ENCODE data around the gene NELL2. TPM values are rescaled to one million over a fixed set of nuclear protein-coding genes. Genes with fewer than 3 reads are reported as not detected.

NELL2 gene
- total and polyA plus RNA-seq, 2 donors from 2014 or later = 0.30 to 3.3 TPM

- Histone ChIP-seq H3K27ac (ENCODE audit: low read depth in 2 of 2, low read length in 2 of 2) (no peak overlapping the region), H3K9ac (ENCODE audit: low read length in 3 of 3) (no peak overlapping the region), H3K27me3 (ENCODE audit: control insufficient read depth, insufficient read depth, low read length) (no peaks in the 10 kb centered on the region), H3K4me3 (ENCODE audit: low read length in 3 of 3) (no peak overlapping the region), H3K36me3 (ENCODE audit: control insufficient read depth in 2 of 3, insufficient read depth in 3 of 3, low read length in 3 of 3) (no peaks in the 10 kb centered on the region), H3K9me3 (ENCODE audit: control insufficient read depth in 2 of 3, insufficient read depth in 1 of 3, low read length in 3 of 3) (no peaks in the 10 kb centered on the region), H3K4me1 (ENCODE audit: control insufficient read depth in 2 of 3, insufficient read depth in 2 of 3, low read depth in 1 of 3, low read length in 3 of 3) (no peaks in the 10 kb centered on the region)
- TF ChIP-seq CTCF (IDR thresholded peaks at IDR 0.05; ENCODE audit: borderline replicate concordance, extremely low read depth, insufficient read depth) = no peak
- intact Hi-C loops (cut with DNase I) = no loop called here
- no peak for FAIRE-seq
- DNase-seq = no peak
Measured at GRCh38 chr12:44462729-44463128, 413.4 kb downstream of the NELL2 start.

- H3K4me3 ChIP-seq (ENCODE audit: low read length in 3 of 3) = no peak overlapping the region
- no peak overlapping the region for H3K27ac ChIP-seq (ENCODE audit: low read depth in 2 of 2, low read length in 2 of 2)
- no peaks in the 10 kb centered on the region for H3K27me3 ChIP-seq (ENCODE audit: control insufficient read depth, insufficient read depth, low read length)
- FAIRE-seq (no peak), DNase-seq (no peak)
- no peaks in the 10 kb centered on the region for H3K9me3 ChIP-seq (ENCODE audit: control insufficient read depth in 2 of 3, insufficient read depth in 1 of 3, low read length in 3 of 3)
- intact Hi-C loops (cut with DNase I) = no loop called here
- no peaks in the 10 kb centered on the region for H3K4me1 ChIP-seq (ENCODE audit: control insufficient read depth in 2 of 3, insufficient read depth in 2 of 3, low read depth in 1 of 3, low read length in 3 of 3)
- H3K9ac ChIP-seq (ENCODE audit: low read length in 3 of 3) = no peak overlapping the region
- H3K36me3 ChIP-seq (ENCODE audit: control insufficient read depth in 2 of 3, insufficient read depth in 3 of 3, low read length in 3 of 3) = no peaks in the 10 kb centered on the region
- no peak for TF ChIP-seq CTCF (IDR thresholded peaks at IDR 0.05; ENCODE audit: borderline replicate concordance, extremely low read depth, insufficient read depth)
Measured at GRCh38 chr12:44460261-44460660, 415.9 kb downstream of the NELL2 start.

DNA sequence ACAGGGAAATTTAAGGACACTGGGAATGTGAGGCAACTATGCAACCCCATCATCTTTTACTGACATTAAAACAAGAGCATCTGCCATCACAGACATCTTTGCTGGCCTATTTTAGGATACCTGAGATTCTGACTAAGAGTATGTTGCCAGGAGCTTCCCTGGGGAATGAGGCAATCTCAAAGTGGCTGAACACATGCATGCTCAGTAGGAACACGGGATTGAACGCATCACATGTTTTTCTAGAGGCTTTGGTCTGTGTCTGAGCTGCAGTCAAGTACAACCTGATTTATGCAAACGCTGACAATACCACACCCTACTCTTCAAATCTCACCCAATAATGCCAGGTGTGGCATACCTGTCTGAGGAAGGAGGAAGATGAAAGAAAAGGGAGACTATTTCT is 416.5 kb downstream of the NELL2 start:
- Histone ChIP-seq H3K9me3 (ENCODE audit: control insufficient read depth in 2 of 3, insufficient read depth in 1 of 3, low read length in 3 of 3) (no peaks in the 10 kb centered on the region), H3K9ac (ENCODE audit: low read length in 3 of 3) (no peak overlapping the region), H3K36me3 (ENCODE audit: control insufficient read depth in 2 of 3, insufficient read depth in 3 of 3, low read length in 3 of 3) (no peaks in the 10 kb centered on the region), H3K27me3 (ENCODE audit: control insufficient read depth, insufficient read depth, low read length) (no peaks in the 10 kb centered on the region), H3K27ac (ENCODE audit: low read depth in 2 of 2, low read length in 2 of 2) (no peak overlapping the region), H3K4me1 (ENCODE audit: control insufficient read depth in 2 of 3, insufficient read depth in 2 of 3, low read depth in 1 of 3, low read length in 3 of 3) (no peaks in the 10 kb centered on the region), H3K4me3 (ENCODE audit: low read length in 3 of 3) (no peak overlapping the region)
- FAIRE-seq (no peak), DNase-seq (no peak)
- intact Hi-C loops (cut with DNase I) = no loop called here
- no peak for TF ChIP-seq CTCF (IDR thresholded peaks at IDR 0.05; ENCODE audit: borderline replicate concordance, extremely low read depth, insufficient read depth)

Other genes with a start within 250 kb of the NELL2 start
- gene DBX2, start 174.8 kb upstream of the NELL2 start, total RNA-seq = not detected
- not detected for gene DBX2, start 174.8 kb upstream of the NELL2 start, polyA plus RNA-seq (ENCODE audit: insufficient read depth, low read depth, low replicate concordance)